CD4-positive, alpha-beta T cell (primary cell): ENCODE data around the gene TMEM39B. TPM values are rescaled to one million over a fixed set of nuclear protein-coding genes. Genes with fewer than 3 reads are reported as not detected.
A peak's percentile ranks its signal among the peaks of the same experiment; 100 is the strongest.
"Not testable (repeated sequence)": the region's sequence is repeated elsewhere in the genome, so short reads cannot be mapped to it uniquely, and the experiment has no call there.

Source experiments
- ATAC-seq: fragments of 200-7000 bp; cut with Tn5 transposase; one replicate; pipeline ENCODE4 v1.10.0; 2022; ENCODE audit warnings: mild to moderate bottlenecking; ENCODE audit not compliant: poor library complexity
- CTCF ChIA-PET: fragments of 350-600 bp; sonication (Branson Sonifier 250); formaldehyde crosslinking; loops from one replicate; lab custom pipeline; 2021; ENCODE audit warnings: antibody characterized with exemption, inconsistent platforms; lab: Charles Lee
- POLR2A ChIA-PET: fragments of 350-600 bp; sonication (Branson Sonifier 250); formaldehyde crosslinking; loops from one replicate; lab custom pipeline; 2021; ENCODE audit warnings: antibody characterized with exemption, inconsistent platforms; lab: Charles Lee
- DNase-seq, 14 experiments: peaks; one replicate each; pipeline ENCODE4 v3.0.0-alpha.2; 2013 to 2020; ENCODE audit warnings: mixed read lengths in 2 of 14
- H3K27ac ChIP-seq, 2 donors: one replicate each; pipeline versions ENCODE4 v1.5.1 to v1.7.0; 2013; ENCODE audit warnings: low read length in 2 of 2, low read depth in 1 of 2, mild to moderate bottlenecking in 1 of 2
- H3K27me3 ChIP-seq, 2 experiments: 1 replicate in 1 of 2; 2 replicates in 1 of 2; pipeline versions ENCODE4 v1.6.1 to v1.7.0; 2013; ENCODE audit warnings: low read length in 2 of 2, control low read depth in 1 of 2, mild to moderate bottlenecking in 1 of 2, moderate library complexity in 1 of 2; ENCODE audit not compliant: insufficient read depth in 2 of 2, control insufficient read depth in 1 of 2
- H3K36me3 ChIP-seq: one replicate; pipeline ENCODE4 v1.6.1; 2013; ENCODE audit warnings: low read length, control low read depth; ENCODE audit not compliant: insufficient read depth
- H3K4me1 ChIP-seq: one replicate; pipeline ENCODE4 v1.6.1; 2013; ENCODE audit warnings: low read length, control low read depth; ENCODE audit not compliant: insufficient read depth
- H3K4me3 ChIP-seq: one replicate; pipeline ENCODE4 v1.5.1; 2013; ENCODE audit warnings: mild to moderate bottlenecking, low read length, moderate library complexity
- H3K9me3 ChIP-seq, 2 experiments: 1 replicate in 1 of 2; 2 replicates in 1 of 2; pipeline versions ENCODE4 v1.6.1 to v1.7.0; 2013; ENCODE audit warnings: low read length in 2 of 2, mild to moderate bottlenecking in 2 of 2, control low read depth in 1 of 2, moderate library complexity in 1 of 2; ENCODE audit not compliant: control insufficient read depth in 1 of 2, insufficient read depth in 1 of 2
- H3K27ac Mint-ChIP-seq: one replicate; pipeline ENCODE4 v1.8.0; 2020; ENCODE audit warnings: mixed read lengths
- H3K27me3 Mint-ChIP-seq: one replicate; pipeline ENCODE4 v1.8.0; 2021; ENCODE audit warnings: mixed read lengths
- H3K36me3 Mint-ChIP-seq: one replicate; pipeline ENCODE4 v1.8.0; 2021; ENCODE audit warnings: low read depth, mixed read lengths
- H3K4me1 Mint-ChIP-seq: one replicate; pipeline ENCODE4 v1.8.0; 2021; ENCODE audit warnings: low read depth, mixed read lengths
- H3K4me3 Mint-ChIP-seq: one replicate; pipeline ENCODE4 v1.8.0; 2020; ENCODE audit warnings: mild to moderate bottlenecking, mixed read lengths
- H3K9me3 Mint-ChIP-seq: one replicate; pipeline ENCODE4 v1.8.0; 2020; ENCODE audit warnings: mixed read lengths
- CTCF ChIP-seq: fragments of 200-600 bp; IDR thresholded peaks from one replicate; pipeline ENCODE4 v1.8.0; 2022; ENCODE audit warnings: antibody characterized with exemption, mild to moderate bottlenecking
- intact Hi-C, 2 experiments: fragments of 100-400 bp; cut with DNase I in 1 of 2; cut with micrococcal nuclease in 1 of 2; formaldehyde crosslinking; loops; one replicate each; pipeline versions ENCODE4 v1.15.1 to v1.9.0; 2023 to 2025; cut with DNase I, micrococcal nuclease
- total RNA-seq, 174 experiments: library from RNA in 2 of 174; stranded (reverse) in 2 of 174; gene quantifications; one replicate each; pipeline ENCODE4 v1.2.3 and lab custom pipeline; 2021 to 2026

The TMEM39B gene
- total RNA-seq, 2 experiments from 2014 or later: 7.2 to 7.9 TPM

GRCh38 chr1:32137111-32137510, 64.4 kb downstream of the TMEM39B start:
- peaks cover 36% of the 10 kb centered on the region for H3K36me3 Mint-ChIP-seq
- intact Hi-C loops: no loop called here
- no peak overlapping the region for H3K4me3 ChIP-seq
- H3K27me3 ChIP-seq: no peaks in the 10 kb centered on the region
- H3K36me3 ChIP-seq: peaks cover 4% of the 10 kb centered on the region
- no peak for TF ChIP-seq CTCF
- no peak overlapping the region for H3K4me3 Mint-ChIP-seq
- peaks cover 3% of the 10 kb centered on the region for H3K4me1 ChIP-seq
- H3K27ac ChIP-seq: no peak overlapping the region
- CTCF ChIA-PET: no interaction called here
- POLR2A ChIA-PET: no interaction called here
- no peaks in the 10 kb centered on the region for H3K27me3 Mint-ChIP-seq
- ATAC-seq (no peak), DNase-seq (no peak)
- H3K9me3 ChIP-seq: no peaks in the 10 kb centered on the region
- H3K4me1 Mint-ChIP-seq: peaks cover 59% of the 10 kb centered on the region
- no peaks in the 10 kb centered on the region for H3K9me3 Mint-ChIP-seq
- H3K27ac Mint-ChIP-seq: peak overlapping the region; percentile 28

GRCh38 chr1:32138965-32139364, 66.2 kb downstream of the TMEM39B start:
- Mint-ChIP-seq H3K9me3 (no peaks in the 10 kb centered on the region), H3K27me3 (no peaks in the 10 kb centered on the region), H3K4me3 (peak overlapping the region; percentile 2), H3K27ac (peak overlapping the region; percentile 26), H3K36me3 (peaks cover 43% of the 10 kb centered on the region), H3K4me1 (peaks cover 76% of the 10 kb centered on the region)
- intact Hi-C loops: no loop called here
- peaks cover 4% of the 10 kb centered on the region for H3K36me3 ChIP-seq
- no peak for TF ChIP-seq CTCF
- no peaks in the 10 kb centered on the region for H3K9me3 ChIP-seq
- ChIA-PET CTCF (interaction anchor here (1.7 kb wide), 1 partner anchor 30 kb away, joined by 4 read pairs; no protein-coding TSS in a partner anchor), POLR2A (no interaction called here)
- ATAC-seq (no peak), DNase-seq (no peak)
- no peak overlapping the region for H3K27ac ChIP-seq
- H3K27me3 ChIP-seq: no peaks in the 10 kb centered on the region
- H3K4me1 ChIP-seq: peaks cover 6% of the 10 kb centered on the region
- no peak overlapping the region for H3K4me3 ChIP-seq

- TF ChIP-seq CTCF: no peak
- Mint-ChIP-seq H3K4me1 (peaks cover 68% of the 10 kb centered on the region), H3K27ac (peak overlapping the region; percentile 12), H3K27me3 (no peaks in the 10 kb centered on the region), H3K4me3 (no peak overlapping the region), H3K36me3 (peaks cover 46% of the 10 kb centered on the region), H3K9me3 (no peaks in the 10 kb centered on the region)
- H3K4me1 ChIP-seq: peaks cover 5% of the 10 kb centered on the region
- H3K27me3 ChIP-seq: no peaks in the 10 kb centered on the region
- CTCF ChIA-PET: interaction anchor here (1.3 kb wide), 1 partner anchor 8 kb away, joined by 4 read pairs; no protein-coding TSS in a partner anchor
- DNase-seq (peak in 2 of 14 experiments; percentile 2 to 12), ATAC-seq (no peak)
- peaks cover 7% of the 10 kb centered on the region for H3K36me3 ChIP-seq
- POLR2A ChIA-PET: no interaction called here
- intact Hi-C loops: no loop called here
- H3K27ac ChIP-seq: no peak overlapping the region
- no peak overlapping the region for H3K4me3 ChIP-seq
- peaks cover 10 to 11% of the 10 kb centered on the region in 2 experiments for H3K9me3 ChIP-seq
These were observed 69.9 kb downstream of the TMEM39B start for GRCh38 chr1:32142446-32143301.

GRCh38 chr1:32143302-32143695, 70.6 kb downstream of the TMEM39B start:
- H3K4me3 Mint-ChIP-seq, H3K27me3 Mint-ChIP-seq, H3K9me3 Mint-ChIP-seq, H3K27ac ChIP-seq, ATAC-seq, POLR2A ChIA-PET, DNase-seq, H3K36me3 ChIP-seq, H3K4me1 ChIP-seq, intact Hi-C loops, H3K4me3 ChIP-seq, H3K27me3 ChIP-seq: not testable (repeated sequence)
- CTCF ChIA-PET: interaction anchor here (1.3 kb wide), 1 partner anchor 8 kb away, joined by 4 read pairs; no protein-coding TSS in a partner anchor
- peaks cover 16% of the 10 kb centered on the region in 2 experiments for H3K9me3 ChIP-seq
- Mint-ChIP-seq H3K4me1 (peaks cover 62% of the 10 kb centered on the region), H3K36me3 (peaks cover 52% of the 10 kb centered on the region), H3K27ac (peak overlapping the region; percentile 12)
